ENCODE data around the gene TAF1C.

TAF1C gene

GRCh38 chr16:84165746-84166145 lies 21.1 kb downstream of the TAF1C start:
- Histone ChIP-seq H3K79me2 (ENCODE audit: low read length) (no peaks in the 10 kb centered on the region), H3F3A (ENCODE audit: insufficient read depth, low read length) (no peaks in the 10 kb centered on the region), H3K9me2 (replicated peaks; ENCODE audit: insufficient read depth, low read length) (no peaks in the 10 kb centered on the region), H4K20me1 (ENCODE audit: insufficient read depth, low read length) (no peaks in the 10 kb centered on the region), H2AFZ (ENCODE audit: low read length) (no peak overlapping the region), H3K4me3 (ENCODE audit: low read length) (no peak overlapping the region), H3K9ac (ENCODE audit: low read length) (no peak overlapping the region), H3K4me2 (ENCODE audit: low read depth, low read length) (no peak overlapping the region), H3K36me3 (replicated peaks; ENCODE audit: insufficient read depth, low read length) (no peaks in the 10 kb centered on the region), H3K4me1 (ENCODE audit: low read length) (no peaks in the 10 kb centered on the region), H3K27me3 (replicated peaks; ENCODE audit: insufficient read depth, low read length) (no peaks in the 10 kb centered on the region), H3K9me3 (replicated peaks; ENCODE audit: insufficient read depth, low read length) (no peaks in the 10 kb centered on the region), H3K27ac (ENCODE audit: low read length) (no peak overlapping the region)
- TF ChIP-seq CTCF (IDR thresholded peaks at IDR 0.05; ENCODE audit: low read length) (no peak), EZH2phosphoT487 (IDR thresholded peaks at IDR 0.05; ENCODE audit: low read length) (no peak), EZH2 (optimal IDR thresholded peaks at IDR 0.05; ENCODE audit: low read depth, low read length) (no peak)
- DNase-seq = no peak

GRCh38 chr16:84161801-84162200 lies 25.1 kb downstream of the TAF1C start:
- no peaks in the 10 kb centered on the region for H3K27me3 ChIP-seq (replicated peaks; ENCODE audit: insufficient read depth, low read length)
- no peak for TF ChIP-seq CTCF (IDR thresholded peaks at IDR 0.05; ENCODE audit: low read length)
- TF ChIP-seq EZH2 (optimal IDR thresholded peaks at IDR 0.05; ENCODE audit: low read depth, low read length) = no peak
- no peak for TF ChIP-seq EZH2phosphoT487 (IDR thresholded peaks at IDR 0.05; ENCODE audit: low read length)
- H3K4me1 ChIP-seq (ENCODE audit: low read length) = no peaks in the 10 kb centered on the region
- H3K36me3 ChIP-seq (replicated peaks; ENCODE audit: insufficient read depth, low read length) = no peaks in the 10 kb centered on the region
- DNase-seq = no peak
- no peaks in the 10 kb centered on the region for H4K20me1 ChIP-seq (ENCODE audit: insufficient read depth, low read length)
- no peak overlapping the region for H3K27ac ChIP-seq (ENCODE audit: low read length)
- no peaks in the 10 kb centered on the region for H3K9me3 ChIP-seq (replicated peaks; ENCODE audit: insufficient read depth, low read length)
- H3K79me2 ChIP-seq (ENCODE audit: low read length) = no peaks in the 10 kb centered on the region
- H3K9me2 ChIP-seq (replicated peaks; ENCODE audit: insufficient read depth, low read length) = no peaks in the 10 kb centered on the region
- no peak overlapping the region for H2AFZ ChIP-seq (ENCODE audit: low read length)
- H3K4me2 ChIP-seq (ENCODE audit: low read depth, low read length) = no peak overlapping the region
- no peak overlapping the region for H3K9ac ChIP-seq (ENCODE audit: low read length)
- no peaks in the 10 kb centered on the region for H3F3A ChIP-seq (ENCODE audit: insufficient read depth, low read length)
- no peak overlapping the region for H3K4me3 ChIP-seq (ENCODE audit: low read length)

- Histone ChIP-seq H3K9me3 (replicated peaks; ENCODE audit: insufficient read depth, low read length) (no peaks in the 10 kb centered on the region), H3K79me2 (ENCODE audit: low read length) (no peaks in the 10 kb centered on the region), H3K9me2 (replicated peaks; ENCODE audit: insufficient read depth, low read length) (no peaks in the 10 kb centered on the region), H3K4me2 (ENCODE audit: low read depth, low read length) (no peak overlapping the region), H3K27me3 (replicated peaks; ENCODE audit: insufficient read depth, low read length) (no peaks in the 10 kb centered on the region), H3K36me3 (replicated peaks; ENCODE audit: insufficient read depth, low read length) (no peaks in the 10 kb centered on the region), H3F3A (ENCODE audit: insufficient read depth, low read length) (no peaks in the 10 kb centered on the region), H3K27ac (ENCODE audit: low read length) (no peak overlapping the region), H4K20me1 (ENCODE audit: insufficient read depth, low read length) (no peaks in the 10 kb centered on the region), H2AFZ (ENCODE audit: low read length) (no peak overlapping the region), H3K4me1 (ENCODE audit: low read length) (no peaks in the 10 kb centered on the region), H3K4me3 (ENCODE audit: low read length) (no peak overlapping the region), H3K9ac (ENCODE audit: low read length) (no peak overlapping the region)
- no peak for DNase-seq
- TF ChIP-seq EZH2phosphoT487 (IDR thresholded peaks at IDR 0.05; ENCODE audit: low read length) = no peak
- TF ChIP-seq EZH2 (optimal IDR thresholded peaks at IDR 0.05; ENCODE audit: low read depth, low read length) = no peak
- TF ChIP-seq CTCF (IDR thresholded peaks at IDR 0.05; ENCODE audit: low read length) = no peak
Observed at GRCh38 chr16:84161037-84161436, 25.8 kb downstream of the TAF1C start.
